ENCODE measurements around the gene ZNF311.

DNA sequence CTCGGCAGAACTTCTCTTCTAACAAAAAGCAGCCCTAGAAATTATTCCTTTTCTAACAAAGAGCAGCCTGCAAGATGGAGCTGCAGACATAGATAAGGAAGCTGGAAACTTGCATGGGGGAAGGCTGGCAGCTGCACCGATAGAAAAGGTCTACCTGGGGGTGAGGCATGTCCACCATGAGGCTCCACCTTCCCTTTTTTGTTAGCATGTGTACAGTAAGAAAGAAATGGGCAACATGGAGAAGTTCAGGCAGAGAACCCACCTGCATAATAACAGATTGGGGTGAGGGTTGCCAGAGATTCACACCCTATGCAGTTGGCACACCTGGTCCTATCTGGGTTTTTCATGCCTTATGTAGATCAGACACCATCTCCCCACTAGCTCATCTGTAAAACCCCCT is 25.4 kb downstream of the ZNF311 start:
- TF ChIP-seq, protein P1, sequence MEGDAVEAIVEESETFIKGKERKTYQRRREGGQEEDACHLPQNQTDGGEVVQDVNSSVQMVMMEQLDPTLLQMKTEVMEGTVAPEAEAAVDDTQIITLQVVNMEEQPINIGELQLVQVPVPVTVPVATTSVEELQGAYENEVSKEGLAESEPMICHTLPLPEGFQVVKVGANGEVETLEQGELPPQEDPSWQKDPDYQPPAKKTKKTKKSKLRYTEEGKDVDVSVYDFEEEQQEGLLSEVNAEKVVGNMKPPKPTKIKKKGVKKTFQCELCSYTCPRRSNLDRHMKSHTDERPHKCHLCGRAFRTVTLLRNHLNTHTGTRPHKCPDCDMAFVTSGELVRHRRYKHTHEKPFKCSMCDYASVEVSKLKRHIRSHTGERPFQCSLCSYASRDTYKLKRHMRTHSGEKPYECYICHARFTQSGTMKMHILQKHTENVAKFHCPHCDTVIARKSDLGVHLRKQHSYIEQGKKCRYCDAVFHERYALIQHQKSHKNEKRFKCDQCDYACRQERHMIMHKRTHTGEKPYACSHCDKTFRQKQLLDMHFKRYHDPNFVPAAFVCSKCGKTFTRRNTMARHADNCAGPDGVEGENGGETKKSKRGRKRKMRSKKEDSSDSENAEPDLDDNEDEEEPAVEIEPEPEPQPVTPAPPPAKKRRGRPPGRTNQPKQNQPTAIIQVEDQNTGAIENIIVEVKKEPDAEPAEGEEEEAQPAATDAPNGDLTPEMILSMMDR (IDR thresholded peaks at IDR 0.05), result no peak
- no peak for TF ChIP-seq POLR2AphosphoS5 (IDR thresholded peaks at IDR 0.05)
- no peak for TF ChIP-seq POLR2A (IDR thresholded peaks at IDR 0.05)
